HG02884 (cell line): Measurements from ENCODE around the gene RABL2B.

Source experiments
- ATAC-seq: cut with Tn5 transposase; IDR thresholded peaks from one replicate; pipeline ENCODE4 v1.9.1; 2021; ENCODE audit warnings: mild to moderate bottlenecking, moderate library complexity; ENCODE audit not compliant: unreplicated experiment

Gene RABL2B

GRCh38 chr22:50723991-50724390, 59.4 kb downstream of the RABL2B start:
- ATAC-seq, result no peak

- ATAC-seq, result no peak
Measured at GRCh38 chr22:50722716-50723428, 60.6 kb downstream of the RABL2B start.

- ATAC-seq, result no peak
Measured at GRCh38 chr22:50722048-50722701, 61.3 kb downstream of the RABL2B start.

GRCh38 chr22:50721257-50721844, 62.1 kb downstream of the RABL2B start:
- ATAC-seq, result no peak

GRCh38 chr22:50720301-50721256, 62.9 kb downstream of the RABL2B start:
- ATAC-seq, result no peak

GRCh38 chr22:50719814-50720300, 63.6 kb downstream of the RABL2B start:
- ATAC-seq, result no peak

- ATAC-seq, result no peak
Measured at GRCh38 chr22:50718352-50718709, 65.1 kb downstream of the RABL2B start.

GRCh38 chr22:50717709-50718351, 65.6 kb downstream of the RABL2B start:
- no peak for ATAC-seq
